GM12878 (cell line): ENCODE measurements around the gene SLC38A3. TPM values are rescaled to one million over a fixed set of nuclear protein-coding genes. Genes with fewer than 3 reads are reported as not detected.

Experiments used
- ATAC-seq: fragments of 200-7000 bp; cut with Tn5 transposase; 3 replicates; pipeline ENCODE4 v1.9.1; 2020; ENCODE audit warnings: mild to moderate bottlenecking, moderate library complexity
- BruUV-seq: library from RNA; stranded (reverse); fragments of 400-500 nt; replicated peaks from 2 replicates; lab custom pipeline; 2021; lab: Mats Ljungman, UMichigan
- CTCF ChIA-PET: fragments of 300-600 bp; sonication (Branson Sonifier 250); formaldehyde crosslinking; extraction: SDS; loops from one replicate; lab custom pipeline; 2021; ENCODE audit warnings: inconsistent platforms; lab: Yijun Ruan, JAX
- POLR2A ChIA-PET: fragments of 350-600 bp; formaldehyde crosslinking; extraction: SDS; loops from one replicate; lab custom pipeline; 2021; ENCODE audit warnings: inconsistent platforms; lab: Charles Lee
- RAD21 ChIA-PET: fragments of 300-600 bp; sonication (Branson Sonifier 250); formaldehyde crosslinking; loops from one replicate; lab custom pipeline; 2023; ENCODE audit warnings: antibody characterized with exemption; ENCODE audit not compliant: unreplicated experiment; lab: Charles Lee
- SMC1A ChIA-PET: fragments of 300-600 bp; sonication (Branson Sonifier 250); formaldehyde crosslinking; loops from one replicate; lab custom pipeline; 2023; ENCODE audit not compliant: unreplicated experiment, uncharacterized antibody; lab: Charles Lee
- DNase-seq: peaks from one replicate; pipeline ENCODE4 v3.0.0-alpha.2; 2011; ENCODE audit warnings: low read depth, low spot score
- FAIRE-seq: peaks from 3 replicates; lab custom pipeline; 2011; peaks lifted over from hg19 to GRCh38; lab: Jason Lieb, UNC
- H2AFZ ChIP-seq: 2 replicates; pipeline ENCODE4 v1.6.0; 2011; ENCODE audit warnings: low read depth, low read length, control low read depth; ENCODE audit not compliant: control insufficient read depth
- H3K27ac ChIP-seq: 2 replicates; pipeline ENCODE4 v1.5.1; 2011; ENCODE audit warnings: control low read depth; ENCODE audit not compliant: control insufficient read depth, insufficient read depth
- H3K27me3 ChIP-seq, 2 experiments: replicated peaks in 1 of 2; 2 replicates each; pipeline versions ENCODE4 v1.6.0 to v1.6.1; 2011; ENCODE audit warnings: low read length in 1 of 2; ENCODE audit not compliant: control insufficient read depth in 2 of 2, insufficient read depth in 2 of 2
- H3K36me3 ChIP-seq, 2 experiments: 2 replicates each; pipeline ENCODE4 v1.5.1; 2011; ENCODE audit warnings: low read length in 1 of 2; ENCODE audit not compliant: control insufficient read depth in 2 of 2, insufficient read depth in 2 of 2
- H3K4me1 ChIP-seq: 2 replicates; pipeline ENCODE4 v1.6.1; 2011; ENCODE audit warnings: mild to moderate bottlenecking, low read length, moderate library complexity, mixed read lengths; ENCODE audit not compliant: control insufficient read depth, insufficient read depth
- H3K4me2 ChIP-seq: 2 replicates; pipeline ENCODE4 v1.6.0; 2011; ENCODE audit warnings: control low read depth; ENCODE audit not compliant: control insufficient read depth, insufficient read depth
- H3K4me3 ChIP-seq: fragments of 200-600 bp; sonication (generic); 2 replicates; pipeline ENCODE4 v1.5.1; 2016
- H3K79me2 ChIP-seq: 2 replicates; pipeline ENCODE4 v1.6.0; 2011; ENCODE audit warnings: low read length; ENCODE audit not compliant: control insufficient read depth, insufficient read depth
- H3K9ac ChIP-seq: 2 replicates; pipeline ENCODE4 v1.8.0; 2011; ENCODE audit warnings: low read length, control low read depth, mixed read lengths; ENCODE audit not compliant: control insufficient read depth, insufficient read depth
- H3K9me3 ChIP-seq: replicated peaks from 3 replicates; pipeline ENCODE4 v1.5.1; 2011; ENCODE audit warnings: mild to moderate bottlenecking, low read length; ENCODE audit not compliant: control insufficient read depth, insufficient read depth
- H4K20me1 ChIP-seq: 2 replicates; pipeline ENCODE4 v1.6.0; 2011; ENCODE audit not compliant: control insufficient read depth, insufficient read depth
- GATAD2B ChIP-seq: fragments of 450-650 bp; conservative IDR thresholded peaks from 2 replicates; pipeline ENCODE4 v1.6.1; 2017; ENCODE audit warnings: low read depth, mild to moderate bottlenecking, moderate library complexity
- TCF7 ChIP-seq: IDR thresholded peaks from 2 replicates; pipeline ENCODE4 v1.6.1; 2014; ENCODE audit warnings: antibody characterized with exemption, borderline replicate concordance
- YBX1 ChIP-seq: fragments of 450-650 bp; IDR thresholded peaks from 2 replicates; pipeline ENCODE4 v1.6.1; 2016; ENCODE audit warnings: antibody characterized with exemption
- WGBS: methylation state at CpG from one replicate; pipeline ENCODE4 v1.1.6; 2016; ENCODE audit warnings: low lambda C conversion rate; ENCODE audit not compliant: insufficient replicate concordance, insufficient coverage; ENCODE audit errors: missing lambda C conversion rate; 5-methylcytosine and 5-hydroxymethylcytosine counted together
- in situ Hi-C: fragments of 300-500 bp; cut with MboI; formaldehyde crosslinking; loops from 9 replicates; pipeline ENCODE4 v1.14.3; 2018; ENCODE audit warnings: mixed read lengths
- intact Hi-C: fragments of 100-400 bp; cut with micrococcal nuclease; formaldehyde crosslinking; loops from one replicate; pipeline ENCODE4 v1.14.2; 2022; ENCODE audit not compliant: unreplicated experiment
- polyA plus RNA-seq, 11 experiments: library from polyadenylated mRNA; depleted of rRNA in 4 of 11; unstranded in 6 of 11; stranded (reverse) in 5 of 11; fragments of >200 nt; fragmentation: Nextera tagmentation in 4 of 11; fragmentation: Illumina TruSeq in 1 of 11; extraction: Ambion mirVana in 4 of 11; extraction: Trizol in 1 of 11; gene quantifications; 1 replicate in 1 of 11; 2 replicates in 10 of 11; pipeline versions ENCODE4 v1.2.1 to v1.2.3, GENCODE V29; 2011 to 2016; ENCODE audit warnings: inconsistent platforms in 2 of 11, missing spikeins in 2 of 11, low read depth in 1 of 11
- total RNA-seq, 4 experiments: library from RNA; depleted of rRNA in 3 of 4; stranded (reverse); fragments of >200 nt in 3 of 4; fragmentation: Illumina TruSeq in 1 of 4; extraction: Trizol in 1 of 4; gene quantifications; 2 replicates each; pipeline versions ENCODE4 v1.2.1 to v1.2.3, GENCODE V29; 2013 to 2021
- TF ChIP-seq, protein P1 (sequence below): fragments of 150-350 bp; IDR thresholded peaks from 2 replicates; pipeline ENCODE4 v1.6.1; 2016; ENCODE audit warnings: low read depth, low read length
- TF ChIP-seq, protein P2 (sequence below): fragments of 450-650 bp; IDR thresholded peaks from 2 replicates; pipeline ENCODE4 v1.6.1; 2017; ENCODE audit warnings: mild to moderate bottlenecking, moderate library complexity
- TF ChIP-seq, protein P3 (sequence below): fragments of 150-350 bp; IDR thresholded peaks from 2 replicates; pipeline ENCODE4 v1.6.1; 2014; ENCODE audit warnings: mild to moderate bottlenecking, low read depth, low read length
- TF ChIP-seq, protein P4 (sequence below): fragments of 450-650 bp; IDR thresholded peaks from 2 replicates; pipeline ENCODE4 v1.6.1; 2017; ENCODE audit warnings: borderline replicate concordance
- TF ChIP-seq, protein P5 (sequence below): IDR thresholded peaks from 2 replicates; pipeline ENCODE4 v1.6.1; 2011; ENCODE audit warnings: borderline replicate concordance, low read depth, mild to moderate bottlenecking, moderate library complexity, low read length; ENCODE audit not compliant: insufficient read depth, poor library complexity, severe bottlenecking

Gene SLC38A3
- total and polyA plus RNA-seq, 10 of the 15 experiments (the other 5 are each of a cell fraction or from before 2014, with no cell fraction given) = 0.14 TPM; not detected in 9

DNA sequence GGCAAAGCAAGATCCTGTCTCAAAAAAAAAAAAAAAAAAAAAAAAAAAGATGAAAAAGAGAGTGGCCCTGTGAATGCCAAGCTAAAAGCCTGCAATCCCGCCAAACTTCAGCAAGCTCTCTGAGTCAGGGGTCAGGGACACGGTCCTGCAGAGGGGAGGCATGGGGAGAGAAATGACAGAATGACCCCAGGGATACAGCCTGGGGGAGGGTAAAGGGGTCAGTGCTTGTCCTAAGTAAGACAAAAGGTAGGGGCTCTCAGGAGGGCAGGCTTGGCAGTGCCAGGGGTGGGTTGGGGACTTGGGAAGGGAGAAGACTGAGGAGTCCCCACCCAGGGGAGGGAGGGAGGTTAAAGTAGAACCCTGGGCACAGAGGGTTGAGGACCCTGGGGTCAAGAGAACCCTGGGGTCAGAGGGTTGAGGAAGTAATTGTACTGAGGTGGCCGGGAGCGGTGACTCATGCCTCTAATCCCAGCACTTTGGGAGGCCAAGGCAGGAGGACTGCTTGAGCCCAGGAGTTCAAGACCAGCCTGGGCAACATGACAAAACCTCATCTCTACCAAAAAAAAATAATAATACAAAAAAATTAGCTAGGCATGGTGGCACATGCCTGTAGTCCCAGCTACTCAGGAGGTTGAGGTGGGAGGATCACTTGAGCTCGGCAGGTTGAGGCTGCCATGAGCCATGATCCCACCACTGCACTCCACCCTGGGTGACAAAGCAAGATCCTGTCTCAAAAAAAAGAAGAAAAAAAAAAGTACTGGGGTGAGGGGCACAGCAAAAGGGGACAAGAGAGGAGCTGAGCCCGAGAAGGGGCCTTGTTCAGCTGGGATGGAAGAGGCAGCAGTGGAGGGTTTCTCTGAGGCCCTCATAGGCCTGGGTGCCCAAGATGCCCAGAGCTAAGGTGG lies 58.7 kb downstream of the SLC38A3 start:
- no TSS peak for BruUV-seq
- no peak for DNase-seq
- no peaks in the 10 kb centered on the region for H3K79me2 ChIP-seq
- no peaks in the 10 kb centered on the region for H3K36me3 ChIP-seq
- no peak overlapping the region for H3K4me2 ChIP-seq
- CTCF ChIA-PET = interaction anchor here (1.0 to 7.9 kb wide), 3 partner anchors 17 to 69 kb away, joined by 3 to 43 read pairs (median 4); no protein-coding TSS in a partner anchor
- ATAC-seq = no peak
- SMC1A ChIA-PET = interaction anchor here (1.0 to 1.3 kb wide), 2 partner anchors 9 to 36 kb away, joined by 3 read pairs; no protein-coding TSS in a partner anchor
- FAIRE-seq = no peak
- POLR2A ChIA-PET = interaction anchor here (0.6 kb wide), 1 partner anchor 103 kb away, joined by 4 read pairs; no protein-coding TSS in a partner anchor
- H3K4me1 ChIP-seq = peaks cover 14% of the 10 kb centered on the region
- no peak overlapping the region for H3K27ac ChIP-seq
- H3K9me3 ChIP-seq = no peaks in the 10 kb centered on the region
- RAD21 ChIA-PET = interaction anchor here (1.7 kb wide), 1 partner anchor 17 kb away, joined by 5 read pairs; no protein-coding TSS in a partner anchor
- no peaks in the 10 kb centered on the region for H4K20me1 ChIP-seq
- 21% methylated on average over 6 of the region's 6 CpGs for WGBS
- peaks cover 0 to 4% of the 10 kb centered on the region in 2 experiments; a peak in 1 of 4 replicates for H3K27me3 ChIP-seq
- H2AFZ ChIP-seq = no peak overlapping the region
- no peak overlapping the region for H3K9ac ChIP-seq
- intact Hi-C loops = no loop called here
- in situ Hi-C loops = no loop called here
- no peak overlapping the region for H3K4me3 ChIP-seq
- TF ChIP-seq, protein P1, sequence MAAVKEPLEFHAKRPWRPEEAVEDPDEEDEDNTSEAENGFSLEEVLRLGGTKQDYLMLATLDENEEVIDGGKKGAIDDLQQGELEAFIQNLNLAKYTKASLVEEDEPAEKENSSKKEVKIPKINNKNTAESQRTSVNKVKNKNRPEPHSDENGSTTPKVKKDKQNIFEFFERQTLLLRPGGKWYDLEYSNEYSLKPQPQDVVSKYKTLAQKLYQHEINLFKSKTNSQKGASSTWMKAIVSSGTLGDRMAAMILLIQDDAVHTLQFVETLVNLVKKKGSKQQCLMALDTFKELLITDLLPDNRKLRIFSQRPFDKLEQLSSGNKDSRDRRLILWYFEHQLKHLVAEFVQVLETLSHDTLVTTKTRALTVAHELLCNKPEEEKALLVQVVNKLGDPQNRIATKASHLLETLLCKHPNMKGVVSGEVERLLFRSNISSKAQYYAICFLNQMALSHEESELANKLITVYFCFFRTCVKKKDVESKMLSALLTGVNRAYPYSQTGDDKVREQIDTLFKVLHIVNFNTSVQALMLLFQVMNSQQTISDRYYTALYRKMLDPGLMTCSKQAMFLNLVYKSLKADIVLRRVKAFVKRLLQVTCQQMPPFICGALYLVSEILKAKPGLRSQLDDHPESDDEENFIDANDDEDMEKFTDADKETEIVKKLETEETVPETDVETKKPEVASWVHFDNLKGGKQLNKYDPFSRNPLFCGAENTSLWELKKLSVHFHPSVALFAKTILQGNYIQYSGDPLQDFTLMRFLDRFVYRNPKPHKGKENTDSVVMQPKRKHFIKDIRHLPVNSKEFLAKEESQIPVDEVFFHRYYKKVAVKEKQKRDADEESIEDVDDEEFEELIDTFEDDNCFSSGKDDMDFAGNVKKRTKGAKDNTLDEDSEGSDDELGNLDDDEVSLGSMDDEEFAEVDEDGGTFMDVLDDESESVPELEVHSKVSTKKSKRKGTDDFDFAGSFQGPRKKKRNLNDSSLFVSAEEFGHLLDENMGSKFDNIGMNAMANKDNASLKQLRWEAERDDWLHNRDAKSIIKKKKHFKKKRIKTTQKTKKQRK = no peak
- TF ChIP-seq, protein P2, sequence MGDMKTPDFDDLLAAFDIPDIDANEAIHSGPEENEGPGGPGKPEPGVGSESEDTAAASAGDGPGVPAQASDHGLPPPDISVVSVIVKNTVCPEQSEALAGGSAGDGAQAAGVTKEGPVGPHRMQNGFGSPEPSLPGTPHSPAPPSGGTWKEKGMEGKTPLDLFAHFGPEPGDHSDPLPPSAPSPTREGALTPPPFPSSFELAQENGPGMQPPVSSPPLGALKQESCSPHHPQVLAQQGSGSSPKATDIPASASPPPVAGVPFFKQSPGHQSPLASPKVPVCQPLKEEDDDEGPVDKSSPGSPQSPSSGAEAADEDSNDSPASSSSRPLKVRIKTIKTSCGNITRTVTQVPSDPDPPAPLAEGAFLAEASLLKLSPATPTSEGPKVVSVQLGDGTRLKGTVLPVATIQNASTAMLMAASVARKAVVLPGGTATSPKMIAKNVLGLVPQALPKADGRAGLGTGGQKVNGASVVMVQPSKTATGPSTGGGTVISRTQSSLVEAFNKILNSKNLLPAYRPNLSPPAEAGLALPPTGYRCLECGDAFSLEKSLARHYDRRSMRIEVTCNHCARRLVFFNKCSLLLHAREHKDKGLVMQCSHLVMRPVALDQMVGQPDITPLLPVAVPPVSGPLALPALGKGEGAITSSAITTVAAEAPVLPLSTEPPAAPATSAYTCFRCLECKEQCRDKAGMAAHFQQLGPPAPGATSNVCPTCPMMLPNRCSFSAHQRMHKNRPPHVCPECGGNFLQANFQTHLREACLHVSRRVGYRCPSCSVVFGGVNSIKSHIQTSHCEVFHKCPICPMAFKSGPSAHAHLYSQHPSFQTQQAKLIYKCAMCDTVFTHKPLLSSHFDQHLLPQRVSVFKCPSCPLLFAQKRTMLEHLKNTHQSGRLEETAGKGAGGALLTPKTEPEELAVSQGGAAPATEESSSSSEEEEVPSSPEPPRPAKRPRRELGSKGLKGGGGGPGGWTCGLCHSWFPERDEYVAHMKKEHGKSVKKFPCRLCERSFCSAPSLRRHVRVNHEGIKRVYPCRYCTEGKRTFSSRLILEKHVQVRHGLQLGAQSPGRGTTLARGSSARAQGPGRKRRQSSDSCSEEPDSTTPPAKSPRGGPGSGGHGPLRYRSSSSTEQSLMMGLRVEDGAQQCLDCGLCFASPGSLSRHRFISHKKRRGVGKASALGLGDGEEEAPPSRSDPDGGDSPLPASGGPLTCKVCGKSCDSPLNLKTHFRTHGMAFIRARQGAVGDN = no peak
- TF ChIP-seq GATAD2B (no peak), YBX1 (no peak), TCF7 (no peak)
- TF ChIP-seq, protein P3, sequence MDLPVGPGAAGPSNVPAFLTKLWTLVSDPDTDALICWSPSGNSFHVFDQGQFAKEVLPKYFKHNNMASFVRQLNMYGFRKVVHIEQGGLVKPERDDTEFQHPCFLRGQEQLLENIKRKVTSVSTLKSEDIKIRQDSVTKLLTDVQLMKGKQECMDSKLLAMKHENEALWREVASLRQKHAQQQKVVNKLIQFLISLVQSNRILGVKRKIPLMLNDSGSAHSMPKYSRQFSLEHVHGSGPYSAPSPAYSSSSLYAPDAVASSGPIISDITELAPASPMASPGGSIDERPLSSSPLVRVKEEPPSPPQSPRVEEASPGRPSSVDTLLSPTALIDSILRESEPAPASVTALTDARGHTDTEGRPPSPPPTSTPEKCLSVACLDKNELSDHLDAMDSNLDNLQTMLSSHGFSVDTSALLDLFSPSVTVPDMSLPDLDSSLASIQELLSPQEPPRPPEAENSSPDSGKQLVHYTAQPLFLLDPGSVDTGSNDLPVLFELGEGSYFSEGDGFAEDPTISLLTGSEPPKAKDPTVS = no peak
- TF ChIP-seq, protein P4, sequence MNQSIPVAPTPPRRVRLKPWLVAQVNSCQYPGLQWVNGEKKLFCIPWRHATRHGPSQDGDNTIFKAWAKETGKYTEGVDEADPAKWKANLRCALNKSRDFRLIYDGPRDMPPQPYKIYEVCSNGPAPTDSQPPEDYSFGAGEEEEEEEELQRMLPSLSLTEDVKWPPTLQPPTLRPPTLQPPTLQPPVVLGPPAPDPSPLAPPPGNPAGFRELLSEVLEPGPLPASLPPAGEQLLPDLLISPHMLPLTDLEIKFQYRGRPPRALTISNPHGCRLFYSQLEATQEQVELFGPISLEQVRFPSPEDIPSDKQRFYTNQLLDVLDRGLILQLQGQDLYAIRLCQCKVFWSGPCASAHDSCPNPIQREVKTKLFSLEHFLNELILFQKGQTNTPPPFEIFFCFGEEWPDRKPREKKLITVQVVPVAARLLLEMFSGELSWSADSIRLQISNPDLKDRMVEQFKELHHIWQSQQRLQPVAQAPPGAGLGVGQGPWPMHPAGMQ = no peak
- TF ChIP-seq, protein P5, sequence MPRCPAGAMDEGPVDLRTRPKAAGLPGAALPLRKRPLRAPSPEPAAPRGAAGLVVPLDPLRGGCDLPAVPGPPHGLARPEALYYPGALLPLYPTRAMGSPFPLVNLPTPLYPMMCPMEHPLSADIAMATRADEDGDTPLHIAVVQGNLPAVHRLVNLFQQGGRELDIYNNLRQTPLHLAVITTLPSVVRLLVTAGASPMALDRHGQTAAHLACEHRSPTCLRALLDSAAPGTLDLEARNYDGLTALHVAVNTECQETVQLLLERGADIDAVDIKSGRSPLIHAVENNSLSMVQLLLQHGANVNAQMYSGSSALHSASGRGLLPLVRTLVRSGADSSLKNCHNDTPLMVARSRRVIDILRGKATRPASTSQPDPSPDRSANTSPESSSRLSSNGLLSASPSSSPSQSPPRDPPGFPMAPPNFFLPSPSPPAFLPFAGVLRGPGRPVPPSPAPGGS = no peak
